Type B pancreatic cell (in vitro differentiated cells): ENCODE data around the gene S100G. TPM values are rescaled to one million over a fixed set of nuclear protein-coding genes. Genes with fewer than 3 reads are reported as not detected.

Experiments
- DNase-seq: peaks from one replicate; pipeline ENCODE4 v3.0.0; 2021; ENCODE audit warnings: mixed read lengths; ENCODE audit not compliant: unreplicated experiment; ENCODE audit errors: extremely low spot score
- H3K27ac Mint-ChIP-seq: 2 replicates; pipeline ENCODE4 v1.8.0; 2021; ENCODE audit warnings: mild to moderate bottlenecking, mixed read lengths
- H3K27me3 Mint-ChIP-seq: 2 replicates; pipeline ENCODE4 v1.8.0; 2021; ENCODE audit warnings: mixed read lengths
- H3K36me3 Mint-ChIP-seq: 2 replicates; pipeline ENCODE4 v1.8.0; 2021; ENCODE audit warnings: mixed read lengths
- H3K4me1 Mint-ChIP-seq: one replicate; pipeline ENCODE4 v1.8.0; 2021; ENCODE audit warnings: mixed read lengths; ENCODE audit not compliant: unreplicated experiment
- H3K4me3 Mint-ChIP-seq: 2 replicates; pipeline ENCODE4 v1.8.0; 2021; ENCODE audit warnings: mild to moderate bottlenecking, mixed read lengths
- H3K9me3 Mint-ChIP-seq: 2 replicates; pipeline ENCODE4 v1.8.0; 2021; ENCODE audit warnings: mixed read lengths
- CTCF ChIP-seq: fragments of 200-600 bp; sonication (generic); conservative IDR thresholded peaks from 2 replicates; pipeline ENCODE4 v1.5.0; 2021; ENCODE audit warnings: antibody characterized with exemption, mild to moderate bottlenecking
- total RNA-seq: library from RNA; stranded (reverse); gene quantifications from 2 replicates; pipeline ENCODE4 v1.2.1, GENCODE V29; 2021; ENCODE audit warnings: low replicate concordance

S100G gene
- total RNA-seq, 1 donor from 2014 or later = 5.5 TPM

GRCh38 chrX:16678689-16679088 lies 28.7 kb downstream of the S100G start:
- DNase-seq = no peak
- Mint-ChIP-seq H3K27ac (no peak overlapping the region), H3K27me3 (no peaks in the 10 kb centered on the region), H3K36me3 (peaks cover 23% of the 10 kb centered on the region), H3K9me3 (no peaks in the 10 kb centered on the region), H3K4me3 (no peak overlapping the region), H3K4me1 (no peaks in the 10 kb centered on the region)
- no peak for TF ChIP-seq CTCF

- Mint-ChIP-seq H3K27me3 (no peaks in the 10 kb centered on the region), H3K4me3 (no peak overlapping the region), H3K27ac (no peak overlapping the region), H3K36me3 (peaks cover 22% of the 10 kb centered on the region), H3K4me1 (no peaks in the 10 kb centered on the region), H3K9me3 (no peaks in the 10 kb centered on the region)
- no peak for TF ChIP-seq CTCF
- DNase-seq = no peak
These were observed 33.2 kb downstream of the S100G start for GRCh38 chrX:16683007-16683664.

GRCh38 chrX:16687514-16687913 lies 37.6 kb downstream of the S100G start:
- Mint-ChIP-seq H3K9me3 (no peaks in the 10 kb centered on the region), H3K4me1 (no peaks in the 10 kb centered on the region), H3K27ac (no peak overlapping the region), H3K4me3 (no peak overlapping the region), H3K27me3 (no peaks in the 10 kb centered on the region), H3K36me3 (peaks cover 21% of the 10 kb centered on the region)
- TF ChIP-seq CTCF = no peak
- no peak for DNase-seq

GRCh38 chrX:16695079-16695676 lies 45.2 kb downstream of the S100G start:
- TF ChIP-seq CTCF = peak; percentile 95
- peaks cover 31% of the 10 kb centered on the region for H3K36me3 Mint-ChIP-seq
- peak; percentile 75 for DNase-seq
- H3K9me3 Mint-ChIP-seq = no peaks in the 10 kb centered on the region
- no peaks in the 10 kb centered on the region for H3K4me1 Mint-ChIP-seq
- H3K27ac Mint-ChIP-seq = no peak overlapping the region
- H3K27me3 Mint-ChIP-seq = no peaks in the 10 kb centered on the region
- H3K4me3 Mint-ChIP-seq = no peak overlapping the region

- H3K4me1 Mint-ChIP-seq = no peaks in the 10 kb centered on the region
These were observed 47.0 kb downstream of the S100G start for GRCh38 chrX:16696956-16697355.

More at GRCh38 chrX:16696956-16697355, 47.0 kb downstream of the S100G start:
- Mint-ChIP-seq H3K27me3 (no peaks in the 10 kb centered on the region), H3K9me3 (no peaks in the 10 kb centered on the region), H3K36me3 (peaks cover 27% of the 10 kb centered on the region), H3K4me3 (no peak overlapping the region), H3K27ac (no peak overlapping the region)
- no peak for DNase-seq
- TF ChIP-seq CTCF = no peak
